PFSK-1 (cell line): ENCODE results near the gene KLHL26.

Source experiments
- POLR2AphosphoS5 ChIP-seq: IDR thresholded peaks from 2 replicates; pipeline ENCODE4 v1.6.1; 2012; ENCODE audit warnings: low read depth, mild to moderate bottlenecking, control low read depth, low read length, moderate library complexity
- SIN3A ChIP-seq: IDR thresholded peaks from 2 replicates; pipeline ENCODE4 v1.6.1; 2012; ENCODE audit warnings: mild to moderate bottlenecking, low read length, moderate library complexity, borderline replicate concordance; ENCODE audit not compliant: insufficient read depth
- TAF1 ChIP-seq: IDR thresholded peaks from 2 replicates; pipeline ENCODE4 v1.6.1; 2012; ENCODE audit warnings: low read length, control low read depth, borderline replicate concordance; ENCODE audit not compliant: insufficient read depth
- TF ChIP-seq, protein P1 (sequence below), 2 experiments: IDR thresholded peaks; 2 replicates each; pipeline versions ENCODE4 v1.6.1 to v1.8.0; 2011 to 2012; ENCODE audit warnings: low read depth in 2 of 2, low read length in 2 of 2, control low read depth in 1 of 2, inconsistent platforms in 1 of 2, mild to moderate bottlenecking in 1 of 2, moderate library complexity in 1 of 2; ENCODE audit not compliant: insufficient read depth in 1 of 2

DNA sequence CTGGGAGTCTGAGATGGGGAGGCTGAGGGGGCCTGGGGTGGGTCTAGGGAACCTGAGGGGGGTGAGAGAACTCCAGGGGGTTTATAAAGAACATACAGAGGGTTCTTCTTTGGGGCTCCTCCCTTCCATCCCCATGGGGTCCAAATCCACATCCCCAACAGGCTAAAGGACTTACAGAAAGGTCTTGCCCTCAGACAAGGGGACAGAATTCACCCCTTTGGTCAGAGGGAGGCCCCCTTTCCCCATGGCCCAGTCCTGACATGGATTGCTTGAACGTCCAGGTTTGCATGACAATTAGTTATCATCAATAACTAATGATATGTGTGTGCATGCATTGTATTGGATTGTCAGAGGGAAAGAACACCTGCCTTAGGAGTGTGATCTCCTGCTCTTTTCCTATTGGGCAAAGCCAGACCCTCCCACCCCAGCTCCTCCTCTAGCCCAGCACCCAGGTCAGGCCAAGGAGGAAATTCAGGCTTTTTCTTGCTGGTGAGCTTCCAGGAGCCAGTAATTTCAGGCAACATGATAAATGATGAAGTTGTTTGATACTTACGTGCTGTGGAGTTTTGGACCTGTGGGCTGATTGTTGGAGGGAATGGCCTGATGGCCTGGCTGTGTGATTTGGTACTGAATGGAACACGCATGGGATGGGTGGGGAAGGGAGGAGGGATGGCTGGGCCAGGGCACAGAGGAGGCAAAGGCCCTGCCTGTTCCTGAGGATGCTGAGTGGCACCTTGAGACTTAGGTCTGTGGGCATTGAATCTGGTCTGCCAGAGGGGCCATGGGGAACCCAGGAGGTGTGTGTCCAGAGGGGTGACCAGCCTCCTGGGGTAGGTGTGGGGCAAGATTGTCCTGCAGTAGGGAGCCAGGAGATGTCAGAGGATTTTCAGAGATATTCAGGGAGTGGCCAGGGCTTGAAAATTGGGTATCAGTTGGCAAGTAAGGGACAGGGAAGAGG is 1.1 kb downstream of the KLHL26 start:
- TF ChIP-seq POLR2AphosphoS5, result no peak
- TF ChIP-seq SIN3A, result no peak
- TF ChIP-seq TAF1, result no peak
- TF ChIP-seq, protein P1, sequence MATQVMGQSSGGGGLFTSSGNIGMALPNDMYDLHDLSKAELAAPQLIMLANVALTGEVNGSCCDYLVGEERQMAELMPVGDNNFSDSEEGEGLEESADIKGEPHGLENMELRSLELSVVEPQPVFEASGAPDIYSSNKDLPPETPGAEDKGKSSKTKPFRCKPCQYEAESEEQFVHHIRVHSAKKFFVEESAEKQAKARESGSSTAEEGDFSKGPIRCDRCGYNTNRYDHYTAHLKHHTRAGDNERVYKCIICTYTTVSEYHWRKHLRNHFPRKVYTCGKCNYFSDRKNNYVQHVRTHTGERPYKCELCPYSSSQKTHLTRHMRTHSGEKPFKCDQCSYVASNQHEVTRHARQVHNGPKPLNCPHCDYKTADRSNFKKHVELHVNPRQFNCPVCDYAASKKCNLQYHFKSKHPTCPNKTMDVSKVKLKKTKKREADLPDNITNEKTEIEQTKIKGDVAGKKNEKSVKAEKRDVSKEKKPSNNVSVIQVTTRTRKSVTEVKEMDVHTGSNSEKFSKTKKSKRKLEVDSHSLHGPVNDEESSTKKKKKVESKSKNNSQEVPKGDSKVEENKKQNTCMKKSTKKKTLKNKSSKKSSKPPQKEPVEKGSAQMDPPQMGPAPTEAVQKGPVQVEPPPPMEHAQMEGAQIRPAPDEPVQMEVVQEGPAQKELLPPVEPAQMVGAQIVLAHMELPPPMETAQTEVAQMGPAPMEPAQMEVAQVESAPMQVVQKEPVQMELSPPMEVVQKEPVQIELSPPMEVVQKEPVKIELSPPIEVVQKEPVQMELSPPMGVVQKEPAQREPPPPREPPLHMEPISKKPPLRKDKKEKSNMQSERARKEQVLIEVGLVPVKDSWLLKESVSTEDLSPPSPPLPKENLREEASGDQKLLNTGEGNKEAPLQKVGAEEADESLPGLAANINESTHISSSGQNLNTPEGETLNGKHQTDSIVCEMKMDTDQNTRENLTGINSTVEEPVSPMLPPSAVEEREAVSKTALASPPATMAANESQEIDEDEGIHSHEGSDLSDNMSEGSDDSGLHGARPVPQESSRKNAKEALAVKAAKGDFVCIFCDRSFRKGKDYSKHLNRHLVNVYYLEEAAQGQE (IDR thresholded peaks at IDR 0.05; ENCODE audit: insufficient read depth in 1 of 2, low read depth in 2 of 2, low read length in 2 of 2), result no peak
